ENCODE data around the gene FATE1.

DNA sequence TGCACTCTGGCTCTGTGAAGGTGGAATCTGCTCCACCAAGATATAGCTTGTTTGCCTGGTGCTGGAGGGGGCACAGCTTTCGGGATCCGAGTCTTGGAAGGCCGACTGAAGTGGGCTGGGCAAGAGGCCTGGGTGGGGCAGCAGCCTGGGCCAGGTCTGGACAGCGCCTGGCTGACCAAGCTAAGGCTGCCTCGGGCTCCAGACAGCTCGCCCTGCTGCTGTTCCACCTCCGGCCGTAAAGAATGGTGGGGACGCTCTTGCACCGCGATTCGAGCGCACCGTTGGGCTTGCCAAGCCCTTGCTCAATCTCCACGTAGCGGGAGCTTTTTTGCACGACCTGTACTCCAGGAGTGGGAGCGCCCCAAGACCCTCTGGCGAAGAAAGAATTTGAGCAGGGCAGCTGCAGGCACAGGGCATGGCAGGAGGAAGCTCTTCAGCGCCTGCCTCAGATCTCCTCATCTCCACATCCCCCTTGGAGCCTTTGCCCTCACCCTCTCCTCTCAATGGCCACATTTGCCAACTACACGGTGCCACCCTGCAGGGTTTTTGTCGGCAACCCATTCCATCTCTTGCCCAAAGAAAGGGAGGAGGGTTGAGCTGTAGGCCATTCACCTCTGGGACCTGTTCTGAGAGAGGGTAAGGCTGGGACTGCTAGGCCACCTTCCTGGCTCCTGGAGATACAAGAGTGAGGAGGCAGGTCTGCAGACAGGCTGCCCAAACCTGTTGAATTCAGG is 37.6 kb downstream of the FATE1 start:
- TF ChIP-seq, protein P1, sequence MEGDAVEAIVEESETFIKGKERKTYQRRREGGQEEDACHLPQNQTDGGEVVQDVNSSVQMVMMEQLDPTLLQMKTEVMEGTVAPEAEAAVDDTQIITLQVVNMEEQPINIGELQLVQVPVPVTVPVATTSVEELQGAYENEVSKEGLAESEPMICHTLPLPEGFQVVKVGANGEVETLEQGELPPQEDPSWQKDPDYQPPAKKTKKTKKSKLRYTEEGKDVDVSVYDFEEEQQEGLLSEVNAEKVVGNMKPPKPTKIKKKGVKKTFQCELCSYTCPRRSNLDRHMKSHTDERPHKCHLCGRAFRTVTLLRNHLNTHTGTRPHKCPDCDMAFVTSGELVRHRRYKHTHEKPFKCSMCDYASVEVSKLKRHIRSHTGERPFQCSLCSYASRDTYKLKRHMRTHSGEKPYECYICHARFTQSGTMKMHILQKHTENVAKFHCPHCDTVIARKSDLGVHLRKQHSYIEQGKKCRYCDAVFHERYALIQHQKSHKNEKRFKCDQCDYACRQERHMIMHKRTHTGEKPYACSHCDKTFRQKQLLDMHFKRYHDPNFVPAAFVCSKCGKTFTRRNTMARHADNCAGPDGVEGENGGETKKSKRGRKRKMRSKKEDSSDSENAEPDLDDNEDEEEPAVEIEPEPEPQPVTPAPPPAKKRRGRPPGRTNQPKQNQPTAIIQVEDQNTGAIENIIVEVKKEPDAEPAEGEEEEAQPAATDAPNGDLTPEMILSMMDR (IDR thresholded peaks at IDR 0.05), result peak in 4 of 6 experiments; percentile 42 to 69 (median 62)
- no peak for TF ChIP-seq POLR2A (IDR thresholded peaks at IDR 0.05)
